Natural killer cell (primary cell): ENCODE measurements around the gene BUD23. TPM values are rescaled to one million over a fixed set of nuclear protein-coding genes. Genes with fewer than 3 reads are reported as not detected.
A peak's percentile ranks its signal among the peaks of the same experiment; 100 is the strongest.

Experiments
- ATAC-seq, 3 donors: fragments of 150-1000 bp in 2 of 3; fragments of 200-7000 bp in 1 of 3; cut with Tn5 transposase; 1 replicate in 1 of 3; 2 replicates in 2 of 3; pipeline ENCODE4 v1.10.0; 2021; ENCODE audit warnings: mild to moderate bottlenecking in 2 of 3, moderate library complexity in 2 of 3
- DNase-seq, 2 donors: peaks; one replicate each; pipeline versions ENCODE4 v3.0.0 to v3.0.0-alpha.2; 2013 to 2021; ENCODE audit warnings: mixed read lengths in 1 of 2
- H3K27ac ChIP-seq: one replicate; pipeline ENCODE4 v1.5.1; 2013; ENCODE audit warnings: mild to moderate bottlenecking, low read length
- H3K27me3 ChIP-seq: one replicate; pipeline ENCODE4 v1.6.1; 2013; ENCODE audit warnings: low read length; ENCODE audit not compliant: control insufficient read depth, insufficient read depth
- H3K36me3 ChIP-seq: one replicate; pipeline ENCODE4 v1.6.1; 2013; ENCODE audit warnings: low read length; ENCODE audit not compliant: control insufficient read depth, insufficient read depth
- H3K4me1 ChIP-seq: one replicate; pipeline ENCODE4 v1.6.1; 2013; ENCODE audit warnings: low read length; ENCODE audit not compliant: control insufficient read depth, insufficient read depth
- H3K4me3 ChIP-seq: one replicate; pipeline ENCODE4 v1.5.1; 2013; ENCODE audit warnings: low read length
- H3K9me3 ChIP-seq: one replicate; pipeline ENCODE4 v1.6.1; 2013; ENCODE audit warnings: low read length; ENCODE audit not compliant: control insufficient read depth, insufficient read depth
- H3K27ac Mint-ChIP-seq, 2 donors: one replicate each; pipeline ENCODE4 v1.8.0; 2022; ENCODE audit warnings: mild to moderate bottlenecking in 2 of 2, mixed read lengths in 2 of 2, moderate library complexity in 1 of 2
- H3K27me3 Mint-ChIP-seq, 2 donors: one replicate each; pipeline ENCODE4 v1.8.0; 2022; ENCODE audit warnings: low read depth in 2 of 2, mixed read lengths in 2 of 2
- H3K36me3 Mint-ChIP-seq: one replicate; pipeline ENCODE4 v1.8.0; 2022; ENCODE audit warnings: mixed read lengths
- H3K4me1 Mint-ChIP-seq, 2 donors: one replicate each; pipeline ENCODE4 v1.8.0; 2022; ENCODE audit warnings: mixed read lengths in 2 of 2
- H3K4me3 Mint-ChIP-seq: one replicate; pipeline ENCODE4 v1.8.0; 2022; ENCODE audit warnings: mild to moderate bottlenecking, moderate library complexity, mixed read lengths
- H3K9me3 Mint-ChIP-seq, 2 donors: one replicate each; pipeline ENCODE4 v1.8.0; 2022; ENCODE audit warnings: mixed read lengths in 2 of 2
- WGBS: methylation state at CpG from one replicate; pipeline ENCODE4 v1.1.7; 2013; ENCODE audit warnings: missing lambda C conversion rate; ENCODE audit not compliant: insufficient coverage; 5-methylcytosine and 5-hydroxymethylcytosine counted together
- intact Hi-C: fragments of 100-400 bp; cut with micrococcal nuclease; formaldehyde crosslinking; loops from one replicate; pipeline ENCODE4 v1.14.2; 2022
- total RNA-seq, 4 donors: library from RNA; stranded (reverse); fragments of 120-200 nt in 1 of 4; gene quantifications; one replicate each; pipeline versions ENCODE4 v1.2.3 to v1.2.4, GENCODE V29; 2013 to 2022
- TF ChIP-seq, protein P1 (sequence below): fragments of 200-600 bp; IDR thresholded peaks from one replicate; pipeline ENCODE4 v1.8.0; 2022; ENCODE audit warnings: antibody characterized with exemption

Gene BUD23
- total RNA-seq, 3 donors from 2014 or later (not counting 1 experiment from before 2014, with no cell fraction given): 93.1 to 101 (median 94.2) TPM

GRCh38 chr7:73690646-73691045 is 7.2 kb downstream of the BUD23 start:
- no peak overlapping the region for H3K27ac ChIP-seq
- no peaks in the 10 kb centered on the region for H3K4me1 ChIP-seq
- TF ChIP-seq, protein P1, sequence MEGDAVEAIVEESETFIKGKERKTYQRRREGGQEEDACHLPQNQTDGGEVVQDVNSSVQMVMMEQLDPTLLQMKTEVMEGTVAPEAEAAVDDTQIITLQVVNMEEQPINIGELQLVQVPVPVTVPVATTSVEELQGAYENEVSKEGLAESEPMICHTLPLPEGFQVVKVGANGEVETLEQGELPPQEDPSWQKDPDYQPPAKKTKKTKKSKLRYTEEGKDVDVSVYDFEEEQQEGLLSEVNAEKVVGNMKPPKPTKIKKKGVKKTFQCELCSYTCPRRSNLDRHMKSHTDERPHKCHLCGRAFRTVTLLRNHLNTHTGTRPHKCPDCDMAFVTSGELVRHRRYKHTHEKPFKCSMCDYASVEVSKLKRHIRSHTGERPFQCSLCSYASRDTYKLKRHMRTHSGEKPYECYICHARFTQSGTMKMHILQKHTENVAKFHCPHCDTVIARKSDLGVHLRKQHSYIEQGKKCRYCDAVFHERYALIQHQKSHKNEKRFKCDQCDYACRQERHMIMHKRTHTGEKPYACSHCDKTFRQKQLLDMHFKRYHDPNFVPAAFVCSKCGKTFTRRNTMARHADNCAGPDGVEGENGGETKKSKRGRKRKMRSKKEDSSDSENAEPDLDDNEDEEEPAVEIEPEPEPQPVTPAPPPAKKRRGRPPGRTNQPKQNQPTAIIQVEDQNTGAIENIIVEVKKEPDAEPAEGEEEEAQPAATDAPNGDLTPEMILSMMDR: no peak
- Mint-ChIP-seq H3K4me1 (peaks cover 5 to 22% of the 10 kb centered on the region in 2 donors), H3K27ac (no peak overlapping the region), H3K27me3 (no peaks in the 10 kb centered on the region), H3K4me3 (no peak overlapping the region), H3K9me3 (no peaks in the 10 kb centered on the region), H3K36me3 (peaks cover 23% of the 10 kb centered on the region)
- DNase-seq (no peak), ATAC-seq (no peak)
- no peaks in the 10 kb centered on the region for H3K9me3 ChIP-seq
- H3K27me3 ChIP-seq: no peaks in the 10 kb centered on the region
- intact Hi-C loops: no loop called here
- no peak overlapping the region for H3K4me3 ChIP-seq
- H3K36me3 ChIP-seq: peaks cover 60% of the 10 kb centered on the region
- WGBS: 91% methylated on average over 7 of the region's 7 CpGs

GRCh38 chr7:73696372-73696771 is 13.0 kb downstream of the BUD23 start:
- Histone ChIP-seq H3K9me3 (no peaks in the 10 kb centered on the region), H3K27ac (no peak overlapping the region), H3K4me1 (no peaks in the 10 kb centered on the region), H3K36me3 (peaks cover 63% of the 10 kb centered on the region), H3K4me3 (no peak overlapping the region), H3K27me3 (no peaks in the 10 kb centered on the region)
- Mint-ChIP-seq H3K4me3 (no peak overlapping the region), H3K27ac (peak overlapping the region in 1 of 2 donors; percentile 33), H3K27me3 (no peaks in the 10 kb centered on the region), H3K9me3 (no peaks in the 10 kb centered on the region), H3K4me1 (peaks cover 0 to 9% of the 10 kb centered on the region in 2 donors), H3K36me3 (peaks cover 27% of the 10 kb centered on the region)
- DNase-seq (no peak), ATAC-seq (no peak)
- 93% methylated on average over 3 of the region's 4 CpGs for WGBS
- TF ChIP-seq, protein P1: no peak
- intact Hi-C loops: no loop called here

GRCh38 chr7:73698410-73698809 is 15.0 kb downstream of the BUD23 start:
- Histone ChIP-seq H3K27me3 (no peaks in the 10 kb centered on the region), H3K4me3 (no peak overlapping the region), H3K4me1 (no peaks in the 10 kb centered on the region), H3K36me3 (peaks cover 51% of the 10 kb centered on the region), H3K27ac (no peak overlapping the region), H3K9me3 (no peaks in the 10 kb centered on the region)
- TF ChIP-seq, protein P1: no peak
- Mint-ChIP-seq H3K9me3 (no peaks in the 10 kb centered on the region), H3K27ac (no peak overlapping the region), H3K27me3 (no peaks in the 10 kb centered on the region), H3K36me3 (peaks cover 15% of the 10 kb centered on the region), H3K4me1 (peaks cover 8 to 14% of the 10 kb centered on the region in 2 donors), H3K4me3 (no peak overlapping the region)
- intact Hi-C loops: no loop called here
- WGBS: 94% methylated on average over 7 of the region's 7 CpGs
- DNase-seq (no peak), ATAC-seq (no peak)

DNA sequence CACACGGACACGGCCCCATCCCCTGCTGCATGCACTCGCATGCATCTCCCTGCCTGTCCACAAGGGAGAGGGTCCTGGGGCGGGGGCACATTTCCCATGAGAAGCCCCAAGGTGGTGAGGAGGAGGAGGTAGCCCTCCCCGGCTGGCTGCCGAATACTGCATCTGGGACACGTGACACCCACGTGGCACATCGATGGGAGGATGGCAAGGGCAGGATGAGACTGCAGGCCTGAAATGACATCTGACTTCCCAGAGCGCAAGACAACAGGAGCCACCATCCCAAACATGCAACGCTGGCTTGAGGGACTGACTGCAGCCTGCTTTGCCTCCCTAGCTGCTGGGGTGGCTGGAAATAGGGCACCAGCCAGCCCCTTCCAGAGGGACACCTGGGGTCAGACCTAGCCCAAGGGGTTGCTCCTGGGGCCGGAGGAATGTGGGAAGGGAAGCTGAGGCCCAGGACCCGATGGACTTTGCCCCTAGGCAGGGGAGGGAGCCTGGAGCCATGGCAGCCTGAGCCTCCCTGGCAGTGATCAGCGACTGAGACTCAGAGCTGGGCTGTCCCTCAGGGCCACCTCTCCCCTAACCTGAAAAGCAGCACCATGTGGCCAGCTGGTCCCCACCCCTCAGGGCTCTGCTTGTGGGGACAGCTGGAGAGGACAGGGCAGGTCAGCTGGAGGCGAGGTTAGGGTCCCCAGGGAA is 16.1 kb downstream of the BUD23 start:
- Mint-ChIP-seq H3K9me3 (no peaks in the 10 kb centered on the region), H3K27me3 (no peaks in the 10 kb centered on the region), H3K27ac (no peak overlapping the region), H3K4me3 (no peak overlapping the region), H3K36me3 (peaks cover 9% of the 10 kb centered on the region), H3K4me1 (peaks cover 8 to 14% of the 10 kb centered on the region in 2 donors)
- Histone ChIP-seq H3K27me3 (no peaks in the 10 kb centered on the region), H3K9me3 (no peaks in the 10 kb centered on the region), H3K4me3 (no peak overlapping the region), H3K36me3 (peaks cover 40% of the 10 kb centered on the region), H3K27ac (no peak overlapping the region), H3K4me1 (peaks cover 5% of the 10 kb centered on the region)
- DNase-seq (no peak), ATAC-seq (no peak)
- intact Hi-C loops: no loop called here
- TF ChIP-seq, protein P1: no peak
- WGBS: 92% methylated on average over 15 of the region's 15 CpGs
